ENCODE measurements around the gene UFM1. TPM values are rescaled to one million over a fixed set of nuclear protein-coding genes. Genes with fewer than 3 reads are reported as not detected.

The UFM1 gene
- total and polyA plus RNA-seq, 9 of the 15 experiments (the other 6 are each of a cell fraction or from before 2014, with no cell fraction given): 26.3 to 58.5 (median 36.1) TPM

DNA sequence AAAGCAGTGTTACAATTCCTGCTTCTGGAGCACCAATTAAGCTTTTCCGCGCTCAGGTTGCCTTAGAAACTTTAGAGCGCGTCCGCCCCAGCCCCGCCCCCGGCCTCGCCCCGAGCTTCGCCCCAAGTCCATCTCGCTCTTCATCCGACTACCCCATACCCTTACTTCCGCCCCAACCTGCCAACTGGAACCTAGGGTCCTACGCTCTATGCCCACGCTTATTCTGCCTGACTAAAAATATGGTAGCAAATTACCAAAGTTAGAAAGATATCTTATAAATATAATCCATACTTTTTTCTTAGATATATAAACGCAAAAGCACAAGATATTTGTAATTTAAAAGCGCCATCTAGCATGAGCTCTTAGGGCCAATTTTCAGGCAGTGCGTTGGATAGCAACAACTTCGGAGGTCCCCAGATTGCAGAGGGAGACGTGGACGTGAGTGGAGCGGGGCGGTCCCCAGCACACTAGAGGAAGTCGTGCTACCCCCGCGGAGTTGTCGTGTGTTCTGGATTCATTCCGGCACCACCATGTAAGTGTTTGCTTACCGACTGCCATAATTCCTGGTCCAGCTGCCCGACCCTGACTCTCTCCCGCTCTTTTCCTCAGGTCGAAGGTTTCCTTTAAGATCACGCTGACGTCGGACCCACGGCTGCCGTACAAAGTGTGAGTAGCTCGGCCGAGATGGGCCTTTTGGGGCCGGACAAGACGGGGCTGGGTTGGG is at the start of gene UFM1 (continued):
- TF ChIP-seq NR2C2 (CRISPR knock-in tag; IDR thresholded peaks at IDR 0.05) (no peak), NR2C2 (tag; IDR thresholded peaks at IDR 0.05) (no peak; the same call in 1 of the 2 replicates), FOXK1 (CRISPR knock-in tag; IDR thresholded peaks at IDR 0.05; ENCODE audit: borderline replicate concordance) (no peak), DDX20 (tag; IDR thresholded peaks at IDR 0.05; ENCODE audit: low read depth) (no peak), ETV6 (IDR thresholded peaks at IDR 0.05; ENCODE audit: borderline replicate concordance in 1 of 2, low read depth in 2 of 2, low read length in 1 of 2) (no peak), ETV6 (CRISPR knock-in tag; IDR thresholded peaks at IDR 0.05; ENCODE audit: borderline replicate concordance) (no peak), LARP7 (IDR thresholded peaks at IDR 0.05) (no peak), PHB (CRISPR knock-in tag; IDR thresholded peaks at IDR 0.05) (no peak), ZSCAN32 (CRISPR knock-in tag; IDR thresholded peaks at IDR 0.05) (no peak), ZNF175 (CRISPR knock-in tag; IDR thresholded peaks at IDR 0.05; ENCODE audit: low read depth) (no peak), ZNF551 (CRISPR knock-in tag; IDR thresholded peaks at IDR 0.05) (no peak)
- TF ChIP-seq, protein P1, sequence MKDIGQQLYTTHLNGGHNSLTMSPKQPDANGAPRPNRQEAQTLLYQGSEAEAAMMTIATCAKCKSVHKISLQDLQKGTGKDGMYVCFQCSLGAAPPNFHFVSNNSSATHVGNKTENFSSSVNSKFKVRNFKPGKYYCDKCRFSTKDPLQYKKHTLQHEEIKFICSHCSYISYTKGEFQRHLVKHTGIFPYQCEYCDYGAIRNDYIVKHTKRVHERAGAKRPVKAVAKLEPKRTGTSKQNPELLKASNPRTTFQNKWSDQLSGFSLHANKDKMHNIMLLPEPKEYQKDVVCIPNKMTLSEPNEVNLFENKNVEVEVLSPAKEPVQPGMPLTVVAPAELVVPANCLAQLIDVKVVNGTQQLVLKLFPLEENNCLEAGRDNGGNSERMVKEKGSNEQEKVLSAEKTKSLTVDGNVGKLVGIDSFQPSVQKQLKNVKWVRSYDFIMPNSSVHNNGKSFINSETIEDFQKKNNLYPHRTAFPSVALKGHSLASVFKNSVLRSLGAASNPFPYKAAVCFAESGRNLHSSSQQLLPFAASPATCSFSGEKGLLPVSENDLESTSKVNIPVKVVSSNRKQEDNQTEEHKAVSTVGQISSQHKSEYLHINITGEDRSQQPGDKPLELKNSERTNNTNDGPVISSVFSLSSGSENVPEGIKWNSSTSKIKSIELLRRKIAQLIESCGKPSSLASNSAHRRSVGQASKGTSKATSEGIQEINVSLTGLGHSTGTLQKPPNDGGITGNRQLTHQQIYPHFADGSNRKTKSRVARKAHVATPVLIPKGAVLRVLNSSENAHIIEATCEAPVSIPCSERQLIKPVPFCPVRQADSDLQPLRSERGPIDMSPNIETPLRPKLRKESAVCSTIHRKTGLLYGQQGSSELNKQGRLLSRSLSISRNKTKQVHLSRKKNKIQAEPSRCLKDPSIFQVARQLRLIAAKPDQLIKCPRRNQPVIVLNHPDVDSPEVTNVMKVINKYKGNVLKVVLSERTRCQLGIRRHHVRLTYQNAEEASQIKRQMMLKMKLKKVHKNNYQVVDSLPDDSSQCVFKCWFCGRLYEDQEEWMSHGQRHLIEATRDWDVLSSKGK (CRISPR knock-in tag; IDR thresholded peaks at IDR 0.05): no peak
- TF ChIP-seq, protein P2, sequence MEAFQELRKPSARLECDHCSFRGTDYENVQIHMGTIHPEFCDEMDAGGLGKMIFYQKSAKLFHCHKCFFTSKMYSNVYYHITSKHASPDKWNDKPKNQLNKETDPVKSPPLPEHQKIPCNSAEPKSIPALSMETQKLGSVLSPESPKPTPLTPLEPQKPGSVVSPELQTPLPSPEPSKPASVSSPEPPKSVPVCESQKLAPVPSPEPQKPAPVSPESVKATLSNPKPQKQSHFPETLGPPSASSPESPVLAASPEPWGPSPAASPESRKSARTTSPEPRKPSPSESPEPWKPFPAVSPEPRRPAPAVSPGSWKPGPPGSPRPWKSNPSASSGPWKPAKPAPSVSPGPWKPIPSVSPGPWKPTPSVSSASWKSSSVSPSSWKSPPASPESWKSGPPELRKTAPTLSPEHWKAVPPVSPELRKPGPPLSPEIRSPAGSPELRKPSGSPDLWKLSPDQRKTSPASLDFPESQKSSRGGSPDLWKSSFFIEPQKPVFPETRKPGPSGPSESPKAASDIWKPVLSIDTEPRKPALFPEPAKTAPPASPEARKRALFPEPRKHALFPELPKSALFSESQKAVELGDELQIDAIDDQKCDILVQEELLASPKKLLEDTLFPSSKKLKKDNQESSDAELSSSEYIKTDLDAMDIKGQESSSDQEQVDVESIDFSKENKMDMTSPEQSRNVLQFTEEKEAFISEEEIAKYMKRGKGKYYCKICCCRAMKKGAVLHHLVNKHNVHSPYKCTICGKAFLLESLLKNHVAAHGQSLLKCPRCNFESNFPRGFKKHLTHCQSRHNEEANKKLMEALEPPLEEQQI (IDR thresholded peaks at IDR 0.05): no peak
- TF ChIP-seq, protein P3, sequence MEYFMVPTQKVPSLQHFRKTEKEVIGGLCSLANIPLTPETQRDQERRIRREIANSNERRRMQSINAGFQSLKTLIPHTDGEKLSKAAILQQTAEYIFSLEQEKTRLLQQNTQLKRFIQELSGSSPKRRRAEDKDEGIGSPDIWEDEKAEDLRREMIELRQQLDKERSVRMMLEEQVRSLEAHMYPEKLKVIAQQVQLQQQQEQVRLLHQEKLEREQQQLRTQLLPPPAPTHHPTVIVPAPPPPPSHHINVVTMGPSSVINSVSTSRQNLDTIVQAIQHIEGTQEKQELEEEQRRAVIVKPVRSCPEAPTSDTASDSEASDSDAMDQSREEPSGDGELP (CRISPR knock-in tag; IDR thresholded peaks at IDR 0.05; ENCODE audit: borderline replicate concordance): no peak
- TF ChIP-seq, protein P4, sequence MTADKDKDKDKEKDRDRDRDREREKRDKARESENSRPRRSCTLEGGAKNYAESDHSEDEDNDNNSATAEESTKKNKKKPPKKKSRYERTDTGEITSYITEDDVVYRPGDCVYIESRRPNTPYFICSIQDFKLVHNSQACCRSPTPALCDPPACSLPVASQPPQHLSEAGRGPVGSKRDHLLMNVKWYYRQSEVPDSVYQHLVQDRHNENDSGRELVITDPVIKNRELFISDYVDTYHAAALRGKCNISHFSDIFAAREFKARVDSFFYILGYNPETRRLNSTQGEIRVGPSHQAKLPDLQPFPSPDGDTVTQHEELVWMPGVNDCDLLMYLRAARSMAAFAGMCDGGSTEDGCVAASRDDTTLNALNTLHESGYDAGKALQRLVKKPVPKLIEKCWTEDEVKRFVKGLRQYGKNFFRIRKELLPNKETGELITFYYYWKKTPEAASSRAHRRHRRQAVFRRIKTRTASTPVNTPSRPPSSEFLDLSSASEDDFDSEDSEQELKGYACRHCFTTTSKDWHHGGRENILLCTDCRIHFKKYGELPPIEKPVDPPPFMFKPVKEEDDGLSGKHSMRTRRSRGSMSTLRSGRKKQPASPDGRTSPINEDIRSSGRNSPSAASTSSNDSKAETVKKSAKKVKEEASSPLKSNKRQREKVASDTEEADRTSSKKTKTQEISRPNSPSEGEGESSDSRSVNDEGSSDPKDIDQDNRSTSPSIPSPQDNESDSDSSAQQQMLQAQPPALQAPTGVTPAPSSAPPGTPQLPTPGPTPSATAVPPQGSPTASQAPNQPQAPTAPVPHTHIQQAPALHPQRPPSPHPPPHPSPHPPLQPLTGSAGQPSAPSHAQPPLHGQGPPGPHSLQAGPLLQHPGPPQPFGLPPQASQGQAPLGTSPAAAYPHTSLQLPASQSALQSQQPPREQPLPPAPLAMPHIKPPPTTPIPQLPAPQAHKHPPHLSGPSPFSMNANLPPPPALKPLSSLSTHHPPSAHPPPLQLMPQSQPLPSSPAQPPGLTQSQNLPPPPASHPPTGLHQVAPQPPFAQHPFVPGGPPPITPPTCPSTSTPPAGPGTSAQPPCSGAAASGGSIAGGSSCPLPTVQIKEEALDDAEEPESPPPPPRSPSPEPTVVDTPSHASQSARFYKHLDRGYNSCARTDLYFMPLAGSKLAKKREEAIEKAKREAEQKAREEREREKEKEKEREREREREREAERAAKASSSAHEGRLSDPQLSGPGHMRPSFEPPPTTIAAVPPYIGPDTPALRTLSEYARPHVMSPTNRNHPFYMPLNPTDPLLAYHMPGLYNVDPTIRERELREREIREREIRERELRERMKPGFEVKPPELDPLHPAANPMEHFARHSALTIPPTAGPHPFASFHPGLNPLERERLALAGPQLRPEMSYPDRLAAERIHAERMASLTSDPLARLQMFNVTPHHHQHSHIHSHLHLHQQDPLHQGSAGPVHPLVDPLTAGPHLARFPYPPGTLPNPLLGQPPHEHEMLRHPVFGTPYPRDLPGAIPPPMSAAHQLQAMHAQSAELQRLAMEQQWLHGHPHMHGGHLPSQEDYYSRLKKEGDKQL (CRISPR knock-in tag; IDR thresholded peaks at IDR 0.05; ENCODE audit: borderline replicate concordance): no peak
